Trophoblast cell (in vitro differentiated cells and primary cell): Measurements from ENCODE around the gene MDM4.

ENCODE experiments used
- DNase-seq, 2 donors: peaks; one replicate each; pipeline ENCODE4 v3.0.0-alpha.2; 2016
- H2AFZ ChIP-seq: 2 replicates; pipeline ENCODE4 v1.6.1; 2013; ENCODE audit warnings: low read length, moderate library complexity, mild to moderate bottlenecking; ENCODE audit not compliant: insufficient read depth, poor library complexity
- H2AK5ac ChIP-seq: 2 replicates; pipeline ENCODE4 v1.6.1; 2013; ENCODE audit warnings: mild to moderate bottlenecking, low read length
- H2BK120ac ChIP-seq: 2 replicates; pipeline ENCODE4 v1.6.1; 2013; ENCODE audit warnings: low read length, mild to moderate bottlenecking, moderate library complexity; ENCODE audit not compliant: insufficient read depth, poor library complexity
- H2BK12ac ChIP-seq: 2 replicates; pipeline ENCODE4 v1.6.1; 2013; ENCODE audit warnings: mild to moderate bottlenecking, low read length, moderate library complexity
- H2BK5ac ChIP-seq: 2 replicates; pipeline ENCODE4 v1.6.1; 2013; ENCODE audit warnings: low read length, low read depth, moderate library complexity, mild to moderate bottlenecking; ENCODE audit not compliant: poor library complexity
- H3K14ac ChIP-seq: 2 replicates; pipeline ENCODE4 v1.6.1; 2013; ENCODE audit warnings: mild to moderate bottlenecking, low read length
- H3K18ac ChIP-seq: 2 replicates; pipeline ENCODE4 v1.6.1; 2013; ENCODE audit warnings: mild to moderate bottlenecking, low read length
- H3K23ac ChIP-seq: 2 replicates; pipeline ENCODE4 v1.6.1; 2013; ENCODE audit warnings: low read length
- H3K27ac ChIP-seq: 2 replicates; pipeline ENCODE4 v1.5.1; 2013; ENCODE audit warnings: low read depth, mild to moderate bottlenecking, inconsistent platforms, low read length, moderate library complexity
- H3K27me3 ChIP-seq: 2 replicates; pipeline ENCODE4 v1.6.1; 2013; ENCODE audit warnings: inconsistent platforms, mild to moderate bottlenecking, low read length, moderate library complexity; ENCODE audit not compliant: insufficient read depth
- H3K36me3 ChIP-seq, 2 experiments: 1 replicate in 1 of 2; 2 replicates in 1 of 2; pipeline ENCODE4 v1.6.1; 2013; ENCODE audit warnings: low read length in 2 of 2, mild to moderate bottlenecking in 2 of 2, moderate library complexity in 1 of 2; ENCODE audit not compliant: insufficient read depth in 2 of 2, control insufficient read depth in 1 of 2
- H3K4ac ChIP-seq: 2 replicates; pipeline ENCODE4 v1.6.1; 2013; ENCODE audit warnings: low read depth, mild to moderate bottlenecking, low read length, moderate library complexity
- H3K4me1 ChIP-seq, 2 experiments: 1 replicate in 1 of 2; 2 replicates in 1 of 2; pipeline ENCODE4 v1.6.1; 2013; ENCODE audit warnings: low read length in 2 of 2, mild to moderate bottlenecking in 2 of 2, moderate library complexity in 1 of 2; ENCODE audit not compliant: insufficient read depth in 2 of 2, control insufficient read depth in 1 of 2
- H3K4me2 ChIP-seq: 2 replicates; pipeline ENCODE4 v1.6.1; 2013; ENCODE audit warnings: inconsistent platforms, mild to moderate bottlenecking, low read length, moderate library complexity
- H3K4me3 ChIP-seq: 2 replicates; pipeline ENCODE4 v1.5.1; 2013; ENCODE audit warnings: mild to moderate bottlenecking, low read depth, low read length, inconsistent platforms
- H3K79me1 ChIP-seq: one replicate; pipeline ENCODE4 v1.6.1; 2013; ENCODE audit warnings: low read length
- H3K79me2 ChIP-seq: 2 replicates; pipeline ENCODE4 v1.6.1; 2013; ENCODE audit warnings: low read length, mild to moderate bottlenecking; ENCODE audit not compliant: control insufficient read depth, insufficient read depth, poor library complexity
- H3K9ac ChIP-seq: 2 replicates; pipeline ENCODE4 v1.6.1; 2013; ENCODE audit warnings: mild to moderate bottlenecking, low read length
- H3K9me3 ChIP-seq: 2 replicates; pipeline ENCODE4 v1.6.1; 2013; ENCODE audit warnings: low read depth, mild to moderate bottlenecking, control low read depth, inconsistent platforms, low read length; ENCODE audit not compliant: insufficient read depth
- H4K12ac ChIP-seq: 2 replicates; pipeline ENCODE4 v1.6.1; 2013; ENCODE audit warnings: low read depth, mild to moderate bottlenecking, low read length, moderate library complexity
- H4K8ac ChIP-seq: 2 replicates; pipeline ENCODE4 v1.6.1; 2013; ENCODE audit warnings: low read depth, mild to moderate bottlenecking, low read length, moderate library complexity
- H4K91ac ChIP-seq: one replicate; pipeline ENCODE4 v1.6.1; 2013; ENCODE audit warnings: low read depth, mild to moderate bottlenecking, low read length, moderate library complexity
- WGBS: extraction: QIAGEN DNeasy Blood & Tissue Kit; methylation state at CpG from one replicate; pipeline ENCODE4 v1.1.7; 2013; ENCODE audit warnings: missing lambda C conversion rate; ENCODE audit not compliant: insufficient read length, insufficient coverage; ENCODE audit errors: extremely low coverage; 5-methylcytosine and 5-hydroxymethylcytosine counted together

The MDM4 gene

GRCh38 chr1:204581759-204582158 lies 65.6 kb downstream of the MDM4 start:
- H3K27ac ChIP-seq = no peak overlapping the region
- no peak for DNase-seq
- no peak overlapping the region for H3K9ac ChIP-seq
- no CpG with 5 or more reads among the region's 3 CpGs for WGBS
- H3K4me2 ChIP-seq = no peak overlapping the region
- H2BK120ac ChIP-seq = no peak overlapping the region
- no peak overlapping the region for H3K4me3 ChIP-seq
- no peaks in the 10 kb centered on the region for H3K9me3 ChIP-seq
- peaks cover 2 to 14% of the 10 kb centered on the region in 2 experiments for H3K4me1 ChIP-seq
- no peaks in the 10 kb centered on the region for H3K27me3 ChIP-seq
- no peak overlapping the region for H2BK5ac ChIP-seq
- no peak overlapping the region for H4K91ac ChIP-seq
- H2AFZ ChIP-seq = no peak overlapping the region
- H4K12ac ChIP-seq = no peak overlapping the region
- no peaks in the 10 kb centered on the region for H3K79me2 ChIP-seq
- no peak overlapping the region for H3K14ac ChIP-seq
- no peaks in the 10 kb centered on the region for H3K79me1 ChIP-seq
- H3K18ac ChIP-seq = no peak overlapping the region
- H4K8ac ChIP-seq = no peak overlapping the region
- no peak overlapping the region for H3K4ac ChIP-seq
- no peak overlapping the region for H2AK5ac ChIP-seq
- no peak overlapping the region for H3K23ac ChIP-seq
- no peak overlapping the region for H2BK12ac ChIP-seq
- no peaks in the 10 kb centered on the region for H3K36me3 ChIP-seq

GRCh38 chr1:204583909-204584632 lies 67.9 kb downstream of the MDM4 start:
- Histone ChIP-seq H2BK120ac (no peak overlapping the region), H2BK5ac (no peak overlapping the region), H3K27ac (no peak overlapping the region), H3K79me2 (no peaks in the 10 kb centered on the region), H3K9ac (no peak overlapping the region), H2AFZ (no peak overlapping the region), H3K27me3 (no peaks in the 10 kb centered on the region), H3K4me3 (no peak overlapping the region), H3K23ac (no peak overlapping the region), H2AK5ac (no peak overlapping the region), H4K12ac (no peak overlapping the region), H3K9me3 (no peaks in the 10 kb centered on the region), H2BK12ac (no peak overlapping the region), H3K79me1 (no peaks in the 10 kb centered on the region), H3K14ac (no peak overlapping the region), H4K8ac (no peak overlapping the region), H3K4me2 (no peak overlapping the region), H3K36me3 (no peaks in the 10 kb centered on the region), H3K18ac (no peak overlapping the region), H4K91ac (no peak overlapping the region), H3K4me1 (peaks cover 3 to 16% of the 10 kb centered on the region in 2 experiments), H3K4ac (no peak overlapping the region)
- peak in 1 of 2 donors; percentile 18 for DNase-seq
- WGBS = no CpG with 5 or more reads among the region's 4 CpGs

- Histone ChIP-seq H3K9ac (no peak overlapping the region), H4K91ac (no peak overlapping the region), H3K4ac (no peak overlapping the region), H3K27me3 (no peaks in the 10 kb centered on the region), H2BK12ac (no peak overlapping the region), H3K23ac (no peak overlapping the region), H2BK5ac (no peak overlapping the region), H3K4me3 (peak overlapping the region; percentile 5), H3K14ac (no peak overlapping the region), H3K18ac (no peak overlapping the region), H3K4me2 (no peak overlapping the region), H3K9me3 (no peaks in the 10 kb centered on the region), H3K79me1 (peaks cover 2% of the 10 kb centered on the region), H2BK120ac (no peak overlapping the region), H4K8ac (no peak overlapping the region), H4K12ac (no peak overlapping the region), H3K79me2 (no peaks in the 10 kb centered on the region), H3K4me1 (peaks cover 10 to 23% of the 10 kb centered on the region in 2 experiments), H2AK5ac (no peak overlapping the region), H3K27ac (no peak overlapping the region), H2AFZ (no peak overlapping the region), H3K36me3 (no peaks in the 10 kb centered on the region)
- no CpG with 5 or more reads among the region's 11 CpGs for WGBS
- no peak for DNase-seq
These were observed 68.6 kb downstream of the MDM4 start for GRCh38 chr1:204584699-204585372.

GRCh38 chr1:204587621-204588020 lies 71.4 kb downstream of the MDM4 start:
- Histone ChIP-seq H2BK120ac (peak overlapping the region; percentile 17), H3K27me3 (no peaks in the 10 kb centered on the region), H3K9ac (no peak overlapping the region), H3K4me3 (no peak overlapping the region), H3K9me3 (no peaks in the 10 kb centered on the region), H3K79me1 (peaks cover 2% of the 10 kb centered on the region), H2AK5ac (no peak overlapping the region), H3K4me2 (no peak overlapping the region), H3K18ac (no peak overlapping the region), H3K23ac (no peak overlapping the region), H4K12ac (no peak overlapping the region), H3K36me3 (no peaks in the 10 kb centered on the region), H2BK5ac (no peak overlapping the region), H3K79me2 (no peaks in the 10 kb centered on the region), H4K8ac (no peak overlapping the region), H3K4ac (no peak overlapping the region), H2BK12ac (peak overlapping the region; percentile 9), H3K4me1 (peaks cover 10 to 23% of the 10 kb centered on the region in 2 experiments), H2AFZ (no peak overlapping the region), H4K91ac (no peak overlapping the region), H3K14ac (no peak overlapping the region), H3K27ac (no peak overlapping the region)
- WGBS = no CpG with 5 or more reads among the region's 6 CpGs
- DNase-seq = no peak
